Coronary artery (tissue), 2 donors: ENCODE data around the gene RALGPS1.

Experiments
- DNase-seq: peaks from one replicate; pipeline ENCODE4 v3.0.0-alpha.2; 2017; ENCODE audit warnings: low spot score
- H3K27ac ChIP-seq, 2 donors: fragments of 200-600 bp; sonication (generic); one replicate each; pipeline ENCODE4 v1.5.1; 2016 to 2019
- H3K4me3 ChIP-seq: fragments of 200-600 bp; sonication (generic); 2 replicates; pipeline ENCODE4 v1.5.1; 2016; ENCODE audit warnings: mild to moderate bottlenecking, moderate library complexity
- CTCF ChIP-seq: fragments of 200-600 bp; sonication (generic); IDR thresholded peaks from one replicate; pipeline ENCODE4 v1.5.1; 2019; ENCODE audit warnings: antibody characterized with exemption

RALGPS1 gene

GRCh38 chr9:127087411-127087810, 172.8 kb downstream of the RALGPS1 start:
- no peak for TF ChIP-seq CTCF
- H3K27ac ChIP-seq = no peak overlapping the region
- DNase-seq = peak; percentile 14

GRCh38 chr9:127087836-127088235, 173.3 kb downstream of the RALGPS1 start:
- Histone ChIP-seq H3K27ac (no peak overlapping the region), H3K4me3 (no peak overlapping the region)
- TF ChIP-seq CTCF = no peak
- peak; percentile 28 for DNase-seq

More at GRCh38 chr9:127087411-127087810, 172.8 kb downstream of the RALGPS1 start:
- H3K4me3 ChIP-seq = no peak overlapping the region

DNA sequence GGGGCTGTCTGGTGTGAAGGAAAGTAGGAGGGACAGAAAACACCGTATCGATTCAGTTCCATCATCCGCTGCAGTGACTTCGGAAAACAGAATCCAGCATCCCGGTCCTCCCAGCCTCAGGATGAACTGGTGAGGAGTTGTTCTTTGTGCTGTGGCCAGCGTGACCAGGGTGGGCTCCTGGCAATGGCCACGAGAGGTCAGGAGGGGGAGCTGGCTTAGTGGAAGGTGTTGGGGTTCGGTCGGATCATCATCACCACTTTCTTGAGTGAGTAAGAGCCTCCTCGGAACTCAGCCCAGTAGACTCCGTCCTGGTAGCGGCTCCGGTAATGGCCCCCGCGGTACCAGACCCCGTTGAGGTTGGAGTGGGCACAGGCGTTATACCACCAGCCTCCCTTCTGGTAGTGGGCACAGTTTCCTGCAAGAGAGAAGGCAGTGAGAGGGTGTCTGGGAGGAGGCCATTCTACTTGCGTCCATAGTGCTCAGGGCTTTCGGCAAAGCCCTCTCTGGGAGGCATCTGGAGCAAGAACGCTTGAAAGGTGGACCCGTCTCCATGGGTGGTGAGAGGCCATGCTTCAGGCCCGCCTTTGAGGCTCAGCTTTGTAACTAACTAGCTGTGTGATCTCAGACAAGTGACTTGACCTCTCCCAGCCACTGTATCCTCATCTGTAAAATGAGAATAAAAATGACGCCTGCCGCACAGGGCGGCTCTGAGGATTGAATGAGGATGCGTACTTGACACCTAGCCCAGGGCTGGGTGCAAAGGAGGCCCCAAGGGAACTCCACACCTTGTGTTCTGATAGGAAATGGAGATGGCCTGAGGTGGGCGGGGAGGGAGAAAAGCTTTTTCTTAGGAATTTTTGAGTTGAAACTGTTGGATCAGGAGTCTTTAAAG, 174.4 kb downstream of the RALGPS1 start:
- DNase-seq = peak; percentile 64
- no peak overlapping the region for H3K4me3 ChIP-seq
- H3K27ac ChIP-seq = no peak overlapping the region
- TF ChIP-seq CTCF = no peak

GRCh38 chr9:127089631-127090081, 175.1 kb downstream of the RALGPS1 start:
- DNase-seq = no peak
- no peak for TF ChIP-seq CTCF
- no peak overlapping the region for H3K4me3 ChIP-seq
- H3K27ac ChIP-seq = peak overlapping the region in 1 of 2 donors; percentile 75

- no peak for DNase-seq
- TF ChIP-seq CTCF = no peak
Measured at GRCh38 chr9:127090341-127090985, 175.9 kb downstream of the RALGPS1 start.

GRCh38 chr9:127091526-127091925, 176.9 kb downstream of the RALGPS1 start:
- H3K27ac ChIP-seq = no peak overlapping the region
- no peak for TF ChIP-seq CTCF
- no peak overlapping the region for H3K4me3 ChIP-seq

More at GRCh38 chr9:127090341-127090985, 175.9 kb downstream of the RALGPS1 start:
- Histone ChIP-seq H3K4me3 (no peak overlapping the region), H3K27ac (peak overlapping the region in 1 of 2 donors; percentile 75)

More at GRCh38 chr9:127091526-127091925, 176.9 kb downstream of the RALGPS1 start:
- DNase-seq = no peak
